Activated naive CD8-positive, alpha-beta T cell treated with anti-CD3 and anti-CD28 coated beads, Interleukin-2, amount 10 ng/mL, durations not matched to agents 7 days and 5 days (primary cell): ENCODE results near the gene ROBO1. TPM values are rescaled to one million over a fixed set of nuclear protein-coding genes. Genes with fewer than 3 reads are reported as not detected.
"Not testable (repeated sequence)": the region's sequence is repeated elsewhere in the genome, so short reads cannot be mapped to it uniquely, and the experiment has no call there.

Source experiments
- ATAC-seq: fragments of 150-1000 bp; cut with Tn5 transposase; one replicate; pipeline ENCODE4 v1.10.0; 2021; ENCODE audit warnings: low read depth, moderate library complexity
- POLR2A ChIA-PET: fragments of 350-600 bp; sonication (Branson Sonifier 250); formaldehyde crosslinking; loops from one replicate; lab custom pipeline; 2021; ENCODE audit warnings: antibody characterized with exemption; lab: Charles Lee
- DNase-seq: peaks from one replicate; pipeline ENCODE4 v3.0.0; 2021
- H3K27ac Mint-ChIP-seq: one replicate; pipeline ENCODE4 v1.8.0; 2022; ENCODE audit warnings: mild to moderate bottlenecking, mixed read lengths
- H3K27me3 Mint-ChIP-seq: one replicate; pipeline ENCODE4 v1.8.0; 2022; ENCODE audit warnings: mild to moderate bottlenecking, moderate library complexity, mixed read lengths
- H3K36me3 Mint-ChIP-seq: one replicate; pipeline ENCODE4 v1.8.0; 2021; ENCODE audit warnings: mild to moderate bottlenecking, mixed read lengths
- H3K4me1 Mint-ChIP-seq: one replicate; pipeline ENCODE4 v1.8.0; 2021; ENCODE audit warnings: mixed read lengths
- H3K4me3 Mint-ChIP-seq: one replicate; pipeline ENCODE4 v1.8.0; 2022; ENCODE audit warnings: mild to moderate bottlenecking, moderate library complexity, mixed read lengths
- H3K9me3 Mint-ChIP-seq: one replicate; pipeline ENCODE4 v1.8.0; 2021; ENCODE audit warnings: mixed read lengths
- total RNA-seq, 2 experiments: library from RNA; stranded (reverse); gene quantifications; one replicate each; pipeline ENCODE4 v1.2.3, GENCODE V29; 2021

Gene ROBO1
- total RNA-seq, 2 experiments from 2014 or later, result 5.3 to 5.4 TPM

DNA sequence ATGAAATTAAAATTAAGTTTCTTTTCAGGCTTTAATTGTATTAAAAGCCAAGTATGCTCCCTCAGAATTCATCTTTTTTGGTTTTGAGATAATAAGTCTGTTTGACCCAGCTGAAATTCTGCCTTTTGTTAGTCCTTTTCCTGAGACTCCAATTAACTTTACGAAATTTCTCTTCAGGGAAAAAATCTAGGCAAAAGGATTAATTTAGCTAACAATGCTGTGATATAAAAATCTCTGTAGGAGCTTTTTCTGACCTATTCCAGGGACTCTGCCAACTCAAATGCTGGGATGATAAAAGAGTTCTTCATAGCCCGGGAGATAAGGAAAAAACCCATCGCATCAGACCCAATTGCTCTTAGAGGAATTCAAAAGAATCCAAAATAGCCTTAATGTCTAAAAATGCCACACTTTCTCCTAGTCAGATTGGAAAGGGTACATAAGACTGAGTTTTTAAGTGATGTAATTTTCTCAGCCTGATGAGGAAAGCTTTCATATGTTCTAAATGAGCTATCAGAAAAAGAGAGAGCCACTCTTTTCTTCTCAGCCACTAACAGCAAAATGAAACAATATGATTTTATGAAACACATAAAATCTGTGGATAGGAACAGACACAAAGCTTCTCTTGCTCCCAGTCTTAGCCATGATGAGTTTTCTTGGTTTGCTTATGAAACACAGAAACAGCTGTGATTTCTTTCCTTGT lies 405.1 kb downstream of the ROBO1 start:
- POLR2A ChIA-PET, result no interaction called here
- no peaks in the 10 kb centered on the region for H3K36me3 Mint-ChIP-seq
- H3K4me3 Mint-ChIP-seq, result no peak overlapping the region
- no peaks in the 10 kb centered on the region for H3K27me3 Mint-ChIP-seq
- H3K4me1 Mint-ChIP-seq, result no peaks in the 10 kb centered on the region
- ATAC-seq (no peak), DNase-seq (no peak)
- H3K27ac Mint-ChIP-seq, result no peak overlapping the region
- H3K9me3 Mint-ChIP-seq, result no peaks in the 10 kb centered on the region

- POLR2A ChIA-PET, result no interaction called here
- DNase-seq, result no peak
- Mint-ChIP-seq H3K4me3 (no peak overlapping the region), H3K4me1 (no peaks in the 10 kb centered on the region), H3K9me3 (no peaks in the 10 kb centered on the region), H3K27me3 (no peaks in the 10 kb centered on the region), H3K27ac (no peak overlapping the region), H3K36me3 (no peaks in the 10 kb centered on the region)
- no peak for ATAC-seq
These were observed 405.9 kb downstream of the ROBO1 start for GRCh38 chr3:79361748-79362378.

DNA sequence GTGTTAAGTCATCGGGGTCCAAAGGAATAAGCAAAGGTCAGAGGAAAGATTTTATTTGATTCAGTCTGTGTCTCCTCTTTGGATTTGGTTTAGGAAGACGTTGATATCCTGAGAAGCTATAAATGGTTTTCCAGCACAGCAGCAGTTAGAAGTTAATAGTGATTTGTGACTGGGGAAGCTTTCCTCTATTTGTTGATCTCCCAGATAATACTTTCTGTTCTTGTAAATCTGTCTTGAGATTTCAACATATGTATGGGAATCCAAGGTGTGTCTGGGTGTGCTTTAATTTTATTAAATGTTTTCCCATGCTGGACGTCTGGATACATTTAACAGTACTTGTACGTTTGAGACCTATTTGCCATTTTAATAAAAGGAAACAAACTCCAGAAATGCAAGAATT lies 409.5 kb downstream of the ROBO1 start:
- POLR2A ChIA-PET, result no interaction called here
- no peak overlapping the region for H3K27ac Mint-ChIP-seq
- no peak overlapping the region for H3K4me3 Mint-ChIP-seq
- H3K9me3 Mint-ChIP-seq, result no peaks in the 10 kb centered on the region
- H3K36me3 Mint-ChIP-seq, result no peaks in the 10 kb centered on the region
- ATAC-seq (no peak), DNase-seq (no peak)
- no peaks in the 10 kb centered on the region for H3K4me1 Mint-ChIP-seq
- no peaks in the 10 kb centered on the region for H3K27me3 Mint-ChIP-seq

- Mint-ChIP-seq H3K4me3 (no peak overlapping the region), H3K4me1 (no peaks in the 10 kb centered on the region), H3K27me3 (no peaks in the 10 kb centered on the region), H3K36me3 (no peaks in the 10 kb centered on the region), H3K27ac (no peak overlapping the region), H3K9me3 (no peaks in the 10 kb centered on the region)
- no peak for ATAC-seq
- DNase-seq, result no peak
- POLR2A ChIA-PET, result no interaction called here
These were observed 413.6 kb downstream of the ROBO1 start for GRCh38 chr3:79354179-79354688.

DNA sequence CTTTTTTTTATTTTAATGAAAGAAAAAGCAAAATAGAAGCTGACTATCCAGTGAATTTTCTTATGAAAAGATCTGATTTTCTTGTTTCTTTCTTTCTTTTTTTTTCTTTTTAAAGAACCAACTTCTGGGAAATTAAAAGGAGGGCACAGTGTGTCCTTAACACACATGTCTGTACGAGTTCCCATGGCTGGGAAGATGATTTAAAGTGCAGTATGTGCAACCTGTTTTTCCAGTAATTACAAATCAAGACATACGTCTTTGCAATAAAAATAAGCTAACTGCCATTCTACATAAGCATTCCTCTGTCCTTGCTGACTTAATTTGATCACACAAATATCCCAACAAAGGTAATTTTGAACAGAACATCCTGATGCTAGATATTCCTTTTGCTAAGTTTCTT lies 416.1 kb downstream of the ROBO1 start:
- no peaks in the 10 kb centered on the region for H3K4me1 Mint-ChIP-seq
- no peaks in the 10 kb centered on the region for H3K9me3 Mint-ChIP-seq
- POLR2A ChIA-PET, result no interaction called here

DNA sequence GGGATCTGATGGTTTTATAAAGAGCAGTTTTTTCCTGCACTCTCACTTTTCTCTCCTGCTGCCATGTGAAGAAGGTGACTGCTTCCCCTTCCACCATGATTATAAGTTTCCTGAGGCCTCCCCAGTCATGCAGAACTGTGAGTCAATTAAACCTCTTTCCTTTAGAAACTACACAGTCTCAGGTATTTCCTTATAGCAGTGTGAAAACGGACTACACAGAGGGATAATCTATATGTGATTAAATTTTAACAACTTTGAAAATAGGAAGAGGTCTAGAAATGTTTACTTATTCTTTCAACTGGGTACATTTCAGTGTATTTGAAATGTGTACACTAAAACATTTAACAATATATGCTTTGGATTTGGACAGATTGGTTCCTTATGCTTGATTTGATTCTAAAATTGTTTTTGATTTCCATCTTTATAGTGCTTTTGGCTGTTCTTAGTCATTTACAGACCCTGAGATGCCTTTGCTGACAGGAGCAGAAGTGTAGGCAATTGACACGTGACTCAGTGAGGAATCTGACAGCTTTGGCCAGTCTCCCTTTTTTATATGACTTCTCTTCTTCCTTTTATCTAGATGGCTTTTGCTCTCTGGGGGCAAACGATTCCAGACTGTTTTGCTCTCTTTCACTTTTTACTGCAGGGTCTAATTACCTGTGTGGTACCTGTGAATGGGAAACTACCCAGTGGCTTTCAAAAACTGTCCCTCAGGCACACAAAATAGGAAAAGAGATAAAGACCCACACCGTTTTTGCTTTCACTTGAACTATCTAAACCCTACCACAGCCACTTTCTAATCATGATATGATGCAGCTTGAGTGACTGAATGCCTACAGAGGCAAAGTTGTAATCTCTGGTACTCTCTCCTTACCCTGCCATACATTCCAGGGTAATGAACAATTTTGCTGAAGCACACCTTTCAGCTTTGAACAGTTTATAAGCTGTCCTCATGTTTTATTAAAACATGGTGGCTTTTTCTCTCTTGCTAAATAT lies 422.6 kb downstream of the ROBO1 start:
- no peak for ATAC-seq
- POLR2A ChIA-PET, result no interaction called here

More for the DNA sequence above, 416.1 kb downstream of the ROBO1 start:
- DNase-seq (no peak), ATAC-seq (no peak)
- Mint-ChIP-seq H3K4me3 (no peak overlapping the region), H3K27ac (no peak overlapping the region), H3K36me3 (no peaks in the 10 kb centered on the region), H3K27me3 (no peaks in the 10 kb centered on the region)

DNA sequence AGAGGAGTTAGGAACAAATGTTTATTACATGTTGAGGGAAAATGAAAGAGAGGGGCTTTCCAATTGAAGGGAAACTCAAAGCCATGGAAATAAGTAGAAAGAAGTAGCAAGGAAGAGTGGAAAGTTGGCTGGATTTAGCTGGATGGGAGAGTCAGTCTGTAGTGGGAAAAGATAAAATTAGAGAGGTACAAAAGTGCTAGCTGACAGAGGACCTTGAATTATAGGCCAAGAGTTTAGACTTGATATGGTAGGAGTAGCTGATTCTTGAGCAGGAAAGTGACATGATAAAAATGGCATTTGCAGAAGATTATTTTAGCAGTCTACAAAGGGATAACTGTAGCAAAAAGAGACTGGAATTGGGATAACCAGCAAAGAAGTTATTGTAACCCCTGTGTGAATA lies 425.8 kb downstream of the ROBO1 start:
- POLR2A ChIA-PET, result no interaction called here
- ATAC-seq, result no peak
- no peaks in the 10 kb centered on the region for H3K9me3 Mint-ChIP-seq
- H3K27me3 Mint-ChIP-seq, result no peaks in the 10 kb centered on the region
- H3K36me3 Mint-ChIP-seq, result no peaks in the 10 kb centered on the region
- H3K4me1 Mint-ChIP-seq, result no peaks in the 10 kb centered on the region
- H3K27ac Mint-ChIP-seq, result no peak overlapping the region
- no peak for DNase-seq
- no peak overlapping the region for H3K4me3 Mint-ChIP-seq

More for the DNA sequence above, 422.6 kb downstream of the ROBO1 start:
- H3K36me3 Mint-ChIP-seq, result no peaks in the 10 kb centered on the region
- no peak for DNase-seq
- H3K27me3 Mint-ChIP-seq, result no peaks in the 10 kb centered on the region
- H3K27ac Mint-ChIP-seq, result no peak overlapping the region
- no peaks in the 10 kb centered on the region for H3K9me3 Mint-ChIP-seq
- H3K4me3 Mint-ChIP-seq, result no peak overlapping the region
- no peaks in the 10 kb centered on the region for H3K4me1 Mint-ChIP-seq

- ATAC-seq, result no peak
- no peaks in the 10 kb centered on the region for H3K36me3 Mint-ChIP-seq
- no peaks in the 10 kb centered on the region for H3K9me3 Mint-ChIP-seq
- no peaks in the 10 kb centered on the region for H3K27me3 Mint-ChIP-seq
- POLR2A ChIA-PET, result no interaction called here
- no peak overlapping the region for H3K27ac Mint-ChIP-seq
- no peak overlapping the region for H3K4me3 Mint-ChIP-seq
- DNase-seq, result no peak
- no peaks in the 10 kb centered on the region for H3K4me1 Mint-ChIP-seq
These were observed 428.0 kb downstream of the ROBO1 start for GRCh38 chr3:79339846-79340245.

DNA sequence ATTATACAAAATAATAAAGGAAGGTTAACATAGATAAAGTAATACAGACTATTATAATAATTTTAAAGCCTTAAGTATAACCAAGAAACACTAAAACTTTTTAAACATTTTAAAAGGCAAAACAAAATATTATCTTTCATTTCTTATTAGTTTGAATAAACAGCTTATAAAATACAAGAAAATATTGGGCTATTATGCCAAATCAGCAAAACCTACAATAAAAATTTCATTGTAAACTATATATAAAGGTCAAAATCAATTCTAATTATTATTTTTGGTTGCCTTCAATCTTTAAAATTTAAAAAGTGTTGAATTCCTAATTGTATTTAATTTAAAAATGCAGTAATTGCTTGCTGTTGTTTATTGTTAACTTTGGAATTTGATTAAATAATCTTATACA lies 430.0 kb downstream of the ROBO1 start:
- H3K36me3 Mint-ChIP-seq, result no peaks in the 10 kb centered on the region
- no peak overlapping the region for H3K27ac Mint-ChIP-seq
- H3K9me3 Mint-ChIP-seq, result peaks cover 5% of the 10 kb centered on the region
- no peak overlapping the region for H3K4me3 Mint-ChIP-seq
- H3K4me1 Mint-ChIP-seq, result no peaks in the 10 kb centered on the region
- DNase-seq, result no peak
- H3K27me3 Mint-ChIP-seq, result no peaks in the 10 kb centered on the region
- no peak for ATAC-seq
- POLR2A ChIA-PET, result no interaction called here

- H3K9me3 Mint-ChIP-seq, result peaks cover 6% of the 10 kb centered on the region
- H3K27me3 Mint-ChIP-seq, result no peaks in the 10 kb centered on the region
- no peaks in the 10 kb centered on the region for H3K4me1 Mint-ChIP-seq
- H3K27ac Mint-ChIP-seq, result no peak overlapping the region
- ATAC-seq, result no peak
- no peak for DNase-seq
- POLR2A ChIA-PET, result no interaction called here
- no peaks in the 10 kb centered on the region for H3K36me3 Mint-ChIP-seq
- H3K4me3 Mint-ChIP-seq, result no peak overlapping the region
These were observed 438.6 kb downstream of the ROBO1 start for GRCh38 chr3:79329154-79329553.

GRCh38 chr3:79326642-79327041 lies 441.2 kb downstream of the ROBO1 start:
- H3K27ac Mint-ChIP-seq, result no peak overlapping the region

GRCh38 chr3:79325833-79326383 lies 441.9 kb downstream of the ROBO1 start:
- ATAC-seq, POLR2A ChIA-PET, DNase-seq, H3K27me3 Mint-ChIP-seq, H3K4me3 Mint-ChIP-seq, H3K27ac Mint-ChIP-seq, H3K4me1 Mint-ChIP-seq, H3K36me3 Mint-ChIP-seq, H3K9me3 Mint-ChIP-seq: not testable (repeated sequence)

More at GRCh38 chr3:79326642-79327041, 441.2 kb downstream of the ROBO1 start:
- no peaks in the 10 kb centered on the region for H3K36me3 Mint-ChIP-seq
- ATAC-seq (no peak), DNase-seq (no peak)
- H3K27me3 Mint-ChIP-seq, result no peaks in the 10 kb centered on the region
- no peak overlapping the region for H3K4me3 Mint-ChIP-seq
- H3K4me1 Mint-ChIP-seq, result no peaks in the 10 kb centered on the region
- POLR2A ChIA-PET, result no interaction called here
- peaks cover 2% of the 10 kb centered on the region for H3K9me3 Mint-ChIP-seq
